ENCODE data around the gene IPO5.

The IPO5 gene

DNA sequence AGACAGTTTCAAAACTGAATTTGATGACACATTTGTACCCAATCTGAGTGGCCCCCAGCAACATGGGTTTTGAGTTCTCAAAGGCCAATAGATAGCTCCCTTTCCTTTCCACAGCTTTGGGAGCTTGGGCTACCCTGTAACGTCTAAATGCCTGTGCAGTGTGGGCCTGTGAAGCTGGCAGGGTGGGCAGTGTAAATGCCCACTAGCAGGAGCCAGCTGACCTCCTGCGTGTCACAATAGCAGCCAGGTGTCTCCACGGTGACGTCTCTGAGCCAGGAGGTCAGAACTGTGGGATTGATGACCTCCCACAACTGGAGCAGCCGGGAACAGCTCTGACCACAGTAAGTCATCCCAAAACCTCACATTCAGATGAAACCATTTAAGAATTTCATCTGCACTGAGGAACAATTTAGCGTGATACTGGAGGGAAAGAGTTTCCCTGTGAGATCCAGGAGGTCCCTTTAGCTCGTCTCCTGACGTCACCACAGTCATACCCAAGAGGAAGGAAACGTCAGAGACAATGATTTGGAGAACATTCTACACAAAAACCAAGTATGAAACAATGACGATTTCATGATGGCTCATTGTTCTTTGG, at the start of gene IPO5:
TSS of gene IPO5 (plus strand) at position 300 of the 595 bp plus-strand sequence. CDS start 23,022 bp downstream, outside the sequence.
- DNase-seq (ENCODE audit: low read depth in 3 of 3), result no peak

- no peak for DNase-seq (ENCODE audit: low read depth in 3 of 3)
Measured at GRCh38 chr13:97904059-97904458, 49.4 kb upstream of the IPO5 start.

DNA sequence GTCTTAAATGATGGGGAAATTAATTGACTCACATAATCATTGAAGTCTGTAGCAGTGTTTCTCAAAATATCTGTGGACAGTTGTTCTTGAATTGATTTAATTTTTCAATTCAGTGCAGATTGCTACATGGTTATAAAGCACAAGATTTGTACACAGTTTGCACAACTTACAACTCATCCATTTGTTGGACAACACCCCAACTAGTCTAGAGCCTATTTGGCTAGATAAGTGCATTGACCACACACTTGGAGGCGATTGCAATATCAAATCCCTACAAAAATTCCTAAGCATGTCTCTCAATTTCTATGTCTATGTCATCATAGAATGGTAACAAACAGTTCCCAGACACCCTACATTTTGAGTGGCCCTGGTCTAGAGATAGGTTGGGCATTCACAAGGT, 48.0 kb upstream of the IPO5 start:
- no peak for DNase-seq (ENCODE audit: low read depth in 3 of 3)

- DNase-seq (ENCODE audit: low read depth in 3 of 3), result peak in 2 of 3 donors; percentile 1 to 6
Measured at GRCh38 chr13:97911311-97912138, 42.0 kb upstream of the IPO5 start.

GRCh38 chr13:97912139-97912535, 41.3 kb upstream of the IPO5 start:
- DNase-seq (ENCODE audit: low read depth in 3 of 3), result no peak

DNA sequence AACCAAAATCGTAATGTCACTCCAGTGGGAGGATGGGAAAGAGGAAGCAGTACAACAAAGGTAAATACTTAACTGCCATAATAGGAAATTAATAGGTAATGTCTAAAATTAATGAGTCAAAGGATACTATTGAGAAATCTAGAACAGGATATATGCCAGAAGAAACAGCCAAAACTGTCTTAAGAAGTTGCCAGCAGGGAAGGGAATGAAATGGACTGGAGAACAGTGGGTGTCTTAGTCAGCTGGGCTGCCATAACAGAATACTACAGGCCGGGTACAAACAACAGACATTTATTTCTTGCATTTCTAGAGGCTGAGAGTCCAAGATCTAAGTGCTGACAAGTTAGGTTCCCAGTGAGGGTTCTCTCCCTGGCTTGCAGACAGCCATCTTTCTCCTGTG, 40.3 kb upstream of the IPO5 start:
- no peak for DNase-seq (ENCODE audit: low read depth in 3 of 3)

DNA sequence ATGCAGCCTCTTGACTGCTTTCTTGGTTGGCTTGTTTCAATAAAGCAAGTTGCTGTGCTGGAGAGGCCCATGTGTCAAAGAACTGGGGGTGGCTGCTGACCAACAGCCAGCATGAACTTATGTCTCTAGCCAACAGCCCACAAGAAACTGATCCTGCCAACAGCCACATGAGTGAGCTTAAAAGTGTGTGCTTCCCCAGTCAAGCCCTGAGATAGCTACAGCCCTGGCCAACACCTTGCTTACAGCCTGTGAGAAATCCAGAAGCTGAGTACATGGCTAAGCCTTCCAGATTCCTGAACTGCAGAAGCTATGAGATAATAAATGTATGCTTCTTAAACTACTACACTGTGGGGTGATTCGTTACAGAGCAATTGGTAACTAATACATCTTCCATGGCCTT, 38.9 kb upstream of the IPO5 start:
- DNase-seq (ENCODE audit: low read depth in 3 of 3), result no peak

DNA sequence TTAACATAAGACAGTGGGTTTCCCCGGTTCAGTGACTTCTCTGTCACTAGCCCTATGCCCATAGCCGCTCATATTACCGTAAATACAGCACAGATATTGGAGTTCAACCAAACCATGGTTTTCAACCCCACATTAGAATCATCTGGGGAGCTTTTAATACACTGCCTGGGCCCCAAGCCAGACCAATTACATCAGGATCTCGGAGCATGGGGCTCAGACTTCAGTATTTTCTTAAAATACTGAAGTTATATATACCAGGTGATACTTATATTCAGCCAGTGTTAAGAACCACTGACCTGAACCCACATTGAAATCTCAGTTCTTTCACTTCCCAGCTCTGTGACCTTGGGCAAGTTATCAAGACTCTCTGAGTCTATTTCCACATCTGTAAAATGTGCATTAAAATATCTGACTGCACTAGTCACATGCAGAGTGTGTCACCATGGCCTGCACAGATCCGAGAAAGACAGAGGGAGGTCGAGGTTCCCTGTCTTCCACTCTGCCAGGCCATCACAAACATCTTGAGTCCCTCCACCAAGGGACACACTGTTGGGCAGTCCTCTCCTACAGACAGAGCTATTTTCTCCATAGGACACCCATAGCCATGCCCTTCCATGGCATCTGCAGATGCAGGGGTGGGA, 32.2 kb upstream of the IPO5 start:
- DNase-seq (ENCODE audit: low read depth in 3 of 3), result no peak

- DNase-seq (ENCODE audit: low read depth in 3 of 3), result no peak
Measured at GRCh38 chr13:97928301-97928700, 25.2 kb upstream of the IPO5 start.

- DNase-seq (ENCODE audit: low read depth in 3 of 3), result no peak
Measured at GRCh38 chr13:97932036-97932435, 21.4 kb upstream of the IPO5 start.

- DNase-seq (ENCODE audit: low read depth in 3 of 3), result no peak
Measured at GRCh38 chr13:97932647-97933046, 20.8 kb upstream of the IPO5 start.

- DNase-seq (ENCODE audit: low read depth in 3 of 3), result no peak
Measured at GRCh38 chr13:97933776-97934175, 19.7 kb upstream of the IPO5 start.

DNA sequence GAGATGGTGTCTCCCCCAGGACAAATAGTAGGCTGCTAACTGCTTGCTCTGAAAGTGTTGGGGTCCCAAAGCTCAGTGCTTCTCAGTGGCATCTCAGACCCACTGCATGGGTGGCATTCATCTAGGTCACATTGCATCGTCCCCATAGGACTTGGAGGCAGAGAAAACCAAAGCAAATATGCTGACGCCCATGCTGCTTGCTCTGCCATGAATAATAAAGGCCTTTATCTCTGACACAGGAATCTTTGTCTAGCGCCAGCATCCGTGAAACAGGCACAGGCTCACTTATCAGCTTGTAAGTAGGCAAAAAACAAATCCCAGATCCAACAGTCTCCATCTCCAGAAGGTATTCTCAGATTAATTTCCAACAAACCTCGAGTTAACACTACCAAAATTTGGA, 18.9 kb upstream of the IPO5 start:
- DNase-seq (ENCODE audit: low read depth in 3 of 3), result no peak

- no peak for DNase-seq (ENCODE audit: low read depth in 3 of 3)
Measured at GRCh38 chr13:97935071-97935470, 18.4 kb upstream of the IPO5 start.

DNA sequence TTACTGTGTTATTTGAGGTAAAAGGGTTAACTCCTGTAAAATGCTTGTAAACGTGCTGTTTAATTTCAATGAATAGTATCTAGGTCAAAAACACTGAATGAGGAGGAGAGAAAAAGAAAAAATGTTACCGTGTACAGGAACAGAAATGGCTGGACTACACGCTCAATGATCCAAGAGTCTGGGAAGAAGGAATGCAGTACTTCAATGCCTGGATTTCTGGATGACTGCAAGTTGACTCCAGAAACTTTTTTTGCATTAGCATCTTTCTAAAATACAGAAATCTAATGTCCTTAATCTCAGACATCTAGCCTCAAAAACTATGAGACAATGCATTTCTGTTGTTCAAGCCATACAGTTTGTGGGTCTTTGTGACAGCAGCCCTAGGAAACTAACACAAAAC, 17.4 kb upstream of the IPO5 start:
- DNase-seq (ENCODE audit: low read depth in 3 of 3), result no peak

- DNase-seq (ENCODE audit: low read depth in 3 of 3), result no peak
Measured at GRCh38 chr13:97938706-97939475, 14.6 kb upstream of the IPO5 start.

DNA sequence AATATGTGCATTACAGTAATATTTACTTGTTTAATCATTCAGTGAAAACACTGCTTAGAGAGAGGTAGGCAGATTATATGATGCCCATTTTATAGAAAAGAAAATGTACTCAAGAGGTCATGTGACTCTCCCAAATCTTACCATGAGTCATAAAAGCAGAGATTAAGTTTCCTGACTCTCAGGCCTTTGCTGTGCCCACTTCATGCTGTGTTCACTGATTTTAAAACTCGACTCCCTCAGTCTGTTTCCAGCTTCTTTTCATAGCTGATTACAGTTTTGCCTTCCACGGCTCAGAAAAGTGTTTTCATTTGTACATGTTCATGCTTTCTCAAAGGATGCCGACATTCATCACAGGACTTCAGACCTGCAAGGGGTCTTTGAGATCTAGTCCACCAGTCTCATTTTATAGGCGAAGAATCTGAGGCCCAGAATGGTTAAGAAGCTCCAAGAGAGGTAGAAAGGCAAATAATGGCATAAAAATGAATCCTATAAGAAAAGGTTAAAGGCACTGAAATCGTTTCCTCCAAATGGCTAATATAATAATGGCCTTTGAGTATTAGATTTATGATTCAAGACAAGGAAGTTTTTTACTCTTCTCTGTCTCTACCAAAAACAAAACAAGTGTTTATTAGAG, 9.0 kb upstream of the IPO5 start:
- DNase-seq (ENCODE audit: low read depth in 3 of 3), result no peak

- no peak for DNase-seq (ENCODE audit: low read depth in 3 of 3)
Measured at GRCh38 chr13:97945342-97945741, 8.1 kb upstream of the IPO5 start.

- DNase-seq (ENCODE audit: low read depth in 3 of 3), result no peak
Measured at GRCh38 chr13:97945792-97946419, 7.6 kb upstream of the IPO5 start.

GRCh38 chr13:97946951-97947588, 6.4 kb upstream of the IPO5 start:
- DNase-seq (ENCODE audit: low read depth in 3 of 3), result no peak

DNA sequence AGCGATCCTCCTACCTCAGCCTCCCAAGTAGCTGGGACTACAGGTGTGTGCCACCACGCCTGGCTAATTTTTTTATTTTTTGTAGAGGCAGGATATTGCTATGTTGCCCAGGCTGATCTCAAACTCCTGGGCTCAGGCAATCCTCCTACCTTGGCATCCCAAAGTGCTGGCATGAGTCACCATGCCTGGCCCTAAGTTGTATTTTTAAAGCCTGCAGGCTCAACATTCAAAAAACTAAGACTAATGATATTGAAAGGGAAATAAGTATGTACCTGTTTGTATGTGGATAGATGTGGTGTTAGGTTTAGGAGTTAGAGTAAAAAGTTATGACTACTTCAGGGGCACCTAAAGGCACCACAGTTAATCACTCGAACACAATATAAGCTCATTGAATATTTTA, 5.4 kb upstream of the IPO5 start:
- no peak for DNase-seq (ENCODE audit: low read depth in 3 of 3)
